CD4-positive, alpha-beta memory T cell (primary cell): ENCODE results near the gene AGBL4. TPM values are rescaled to one million over a fixed set of nuclear protein-coding genes. Genes with fewer than 3 reads are reported as not detected.

Experiments used
- CTCF ChIA-PET: fragments of 350-600 bp; sonication (Branson Sonifier 250); formaldehyde crosslinking; loops from one replicate; lab custom pipeline; 2021; ENCODE audit warnings: inconsistent platforms; ENCODE audit not compliant: partially characterized antibody; lab: Charles Lee
- POLR2A ChIA-PET: fragments of 350-600 bp; sonication (Branson Sonifier 250); formaldehyde crosslinking; loops from one replicate; lab custom pipeline; 2021; ENCODE audit not compliant: partially characterized antibody; lab: Charles Lee
- DNase-seq, 5 donors: peaks; one replicate each; pipeline versions ENCODE4 v3.0.0 to v3.0.0-alpha.2; 2020 to 2022; ENCODE audit warnings: mixed read lengths in 1 of 5
- H3K27ac ChIP-seq: one replicate; pipeline ENCODE4 v1.7.0; 2013; ENCODE audit warnings: low read depth, low read length
- H3K27me3 ChIP-seq: 2 replicates; pipeline ENCODE4 v1.7.0; 2013; ENCODE audit warnings: mild to moderate bottlenecking, low read length, moderate library complexity; ENCODE audit not compliant: insufficient read depth
- H3K36me3 ChIP-seq: 2 replicates; pipeline ENCODE4 v1.7.0; 2013; ENCODE audit warnings: mild to moderate bottlenecking, low read length, moderate library complexity; ENCODE audit not compliant: insufficient read depth
- H3K4me1 ChIP-seq: 2 replicates; pipeline ENCODE4 v1.7.0; 2013; ENCODE audit warnings: mild to moderate bottlenecking, low read length, moderate library complexity; ENCODE audit not compliant: insufficient read depth
- H3K4me3 ChIP-seq, 2 donors: one replicate each; pipeline ENCODE4 v1.7.0; 2013; ENCODE audit warnings: low read length in 2 of 2, mild to moderate bottlenecking in 1 of 2
- H3K9me3 ChIP-seq, 2 donors: one replicate each; pipeline ENCODE4 v1.7.0; 2013; ENCODE audit warnings: low read length in 2 of 2, control low read depth in 1 of 2; ENCODE audit not compliant: control insufficient read depth in 1 of 2
- H3K27ac Mint-ChIP-seq, 7 donors: one replicate each; pipeline ENCODE4 v1.8.0; 2020 to 2021; ENCODE audit warnings: mixed read lengths in 7 of 7, mild to moderate bottlenecking in 6 of 7, inconsistent platforms in 3 of 7, moderate library complexity in 3 of 7
- H3K27me3 Mint-ChIP-seq, 2 donors: one replicate each; pipeline ENCODE4 v1.8.0; 2020 to 2021; ENCODE audit warnings: mixed read lengths in 2 of 2
- H3K36me3 Mint-ChIP-seq, 2 donors: one replicate each; pipeline ENCODE4 v1.8.0; 2020 to 2021; ENCODE audit warnings: mixed read lengths in 2 of 2, inconsistent platforms in 1 of 2, mild to moderate bottlenecking in 1 of 2
- H3K4me1 Mint-ChIP-seq, 4 donors: one replicate each; pipeline ENCODE4 v1.8.0; 2020 to 2021; ENCODE audit warnings: mixed read lengths in 4 of 4, mild to moderate bottlenecking in 1 of 4
- H3K4me3 Mint-ChIP-seq, 8 donors: one replicate each; pipeline ENCODE4 v1.8.0; 2020 to 2021; ENCODE audit warnings: mixed read lengths in 8 of 8, mild to moderate bottlenecking in 7 of 8, moderate library complexity in 6 of 8, inconsistent platforms in 3 of 8
- H3K9me3 Mint-ChIP-seq, 8 donors: one replicate each; pipeline ENCODE4 v1.8.0; 2020 to 2021; ENCODE audit warnings: mixed read lengths in 8 of 8, mild to moderate bottlenecking in 5 of 8, inconsistent platforms in 3 of 8, moderate library complexity in 1 of 8
- intact Hi-C: fragments of 100-400 bp; cut with micrococcal nuclease; formaldehyde crosslinking; loops from one replicate; pipeline ENCODE4 v1.15.1; 2023
- polyA plus RNA-seq, 2 donors: library from polyadenylated mRNA; unstranded; fragments of 300-500 nt; fragmentation: Illumina TruSeq; gene quantifications; one replicate each; pipeline ENCODE4 v1.2.3, GENCODE V29; 2021
- total RNA-seq, 2 experiments: library from RNA; stranded (reverse); gene quantifications; one replicate each; pipeline ENCODE4 v1.2.3, GENCODE V29; 2021

The AGBL4 gene
- total and polyA plus RNA-seq, 4 experiments from 2014 or later, result not detected

DNA sequence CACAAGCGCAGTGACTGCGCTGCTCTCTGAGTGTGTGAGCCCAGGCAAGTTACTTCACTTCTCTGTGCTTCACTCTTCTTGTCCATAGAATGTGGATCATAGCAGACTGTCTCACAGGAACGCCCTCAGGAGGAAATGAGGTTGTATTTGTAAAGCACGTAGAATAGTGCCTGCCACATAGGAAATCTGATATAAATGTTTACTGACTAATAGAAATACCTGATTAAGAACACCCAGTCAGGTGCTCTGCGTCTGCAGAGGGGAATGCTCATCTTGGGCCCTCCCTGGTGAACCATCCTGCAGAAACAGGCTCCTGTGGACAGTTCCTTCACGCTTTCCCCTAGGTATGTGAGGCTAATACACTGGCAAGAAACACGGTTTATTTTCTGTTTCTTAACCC lies 1347.4 kb downstream of the AGBL4 start:
- no peak overlapping the region for H3K4me3 Mint-ChIP-seq
- no peak for DNase-seq
- intact Hi-C loops, result no loop called here
- Histone ChIP-seq H3K27ac (no peak overlapping the region), H3K4me3 (no peak overlapping the region), H3K4me1 (no peaks in the 10 kb centered on the region), H3K36me3 (no peaks in the 10 kb centered on the region), H3K27me3 (no peaks in the 10 kb centered on the region), H3K9me3 (no peaks in the 10 kb centered on the region)
- ChIA-PET CTCF (interaction anchor here (1.7 kb wide), 2 partner anchors 9 to 1666 kb away, joined by 3 to 4 read pairs; no protein-coding TSS in a partner anchor), POLR2A (no interaction called here)
- H3K4me1 Mint-ChIP-seq, result peaks cover 0 to 2% (median 0%) of the 10 kb centered on the region in 4 donors
- H3K36me3 Mint-ChIP-seq, result no peaks in the 10 kb centered on the region
- no peaks in the 10 kb centered on the region for H3K9me3 Mint-ChIP-seq
- H3K27ac Mint-ChIP-seq, result no peak overlapping the region
- peaks cover 2 to 27% of the 10 kb centered on the region in 2 donors for H3K27me3 Mint-ChIP-seq

DNA sequence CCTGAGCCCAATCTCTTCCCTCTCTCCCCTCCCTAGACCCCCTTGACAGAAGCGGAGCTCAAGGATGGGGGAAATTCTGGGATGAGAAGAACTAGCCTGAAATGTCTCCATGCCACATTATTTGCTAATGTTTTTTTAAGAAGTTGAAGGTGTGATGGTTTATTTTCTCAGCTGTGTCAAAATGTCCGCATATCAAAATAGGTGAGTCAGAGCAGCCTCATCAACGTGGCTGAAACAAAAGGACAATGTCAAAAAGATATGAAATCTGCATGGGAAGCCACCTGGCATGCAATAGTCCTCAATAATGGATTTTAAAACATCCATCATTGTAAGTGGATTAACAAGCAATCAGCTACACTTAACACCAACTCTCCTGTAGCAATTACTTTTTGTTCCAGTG lies 1348.5 kb downstream of the AGBL4 start:
- Histone ChIP-seq H3K9me3 (no peaks in the 10 kb centered on the region), H3K4me3 (no peak overlapping the region), H3K36me3 (no peaks in the 10 kb centered on the region), H3K4me1 (no peaks in the 10 kb centered on the region), H3K27ac (no peak overlapping the region), H3K27me3 (no peaks in the 10 kb centered on the region)
- Mint-ChIP-seq H3K27ac (no peak overlapping the region), H3K4me3 (no peak overlapping the region), H3K36me3 (no peaks in the 10 kb centered on the region), H3K27me3 (peaks cover 2 to 27% of the 10 kb centered on the region in 2 donors), H3K9me3 (no peaks in the 10 kb centered on the region), H3K4me1 (peaks cover 0 to 2% (median 0%) of the 10 kb centered on the region in 4 donors)
- DNase-seq, result no peak
- intact Hi-C loops, result no loop called here
- ChIA-PET POLR2A (no interaction called here), CTCF (no interaction called here)

DNA sequence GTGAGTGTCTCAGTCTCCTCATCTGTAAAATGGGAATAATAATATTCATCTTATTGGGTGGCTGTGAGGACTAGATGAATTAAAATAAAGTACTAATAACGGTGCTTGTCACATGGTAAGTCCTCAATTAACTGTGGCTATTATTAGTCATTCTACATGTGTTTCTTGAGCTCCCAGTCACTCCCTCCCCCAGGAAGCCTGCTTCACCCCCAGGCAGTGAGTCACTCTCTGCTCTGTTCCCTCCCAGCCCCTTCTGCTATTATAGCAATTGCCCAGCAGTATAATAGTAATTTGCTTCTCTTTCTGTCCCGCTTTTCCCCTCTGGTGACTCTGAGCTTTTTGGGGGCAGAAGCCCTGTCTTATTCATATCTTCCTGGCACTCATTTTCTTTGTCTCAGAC lies 1349.1 kb downstream of the AGBL4 start:
- ChIA-PET POLR2A (no interaction called here), CTCF (interaction anchor here (1.0 kb wide), 1 partner anchor 20 kb away, joined by 4 read pairs; no protein-coding TSS in a partner anchor)
- Mint-ChIP-seq H3K36me3 (no peaks in the 10 kb centered on the region), H3K9me3 (no peaks in the 10 kb centered on the region), H3K27ac (no peak overlapping the region), H3K4me1 (peaks cover 0 to 2% (median 0%) of the 10 kb centered on the region in 4 donors), H3K27me3 (peaks cover 4 to 27% of the 10 kb centered on the region in 2 donors), H3K4me3 (no peak overlapping the region)
- no peak for DNase-seq
- H3K27me3 ChIP-seq, result no peaks in the 10 kb centered on the region
- H3K9me3 ChIP-seq, result no peaks in the 10 kb centered on the region
- no peak overlapping the region for H3K27ac ChIP-seq
- intact Hi-C loops, result no loop called here
- no peak overlapping the region for H3K4me3 ChIP-seq
- no peaks in the 10 kb centered on the region for H3K4me1 ChIP-seq
- H3K36me3 ChIP-seq, result no peaks in the 10 kb centered on the region

DNA sequence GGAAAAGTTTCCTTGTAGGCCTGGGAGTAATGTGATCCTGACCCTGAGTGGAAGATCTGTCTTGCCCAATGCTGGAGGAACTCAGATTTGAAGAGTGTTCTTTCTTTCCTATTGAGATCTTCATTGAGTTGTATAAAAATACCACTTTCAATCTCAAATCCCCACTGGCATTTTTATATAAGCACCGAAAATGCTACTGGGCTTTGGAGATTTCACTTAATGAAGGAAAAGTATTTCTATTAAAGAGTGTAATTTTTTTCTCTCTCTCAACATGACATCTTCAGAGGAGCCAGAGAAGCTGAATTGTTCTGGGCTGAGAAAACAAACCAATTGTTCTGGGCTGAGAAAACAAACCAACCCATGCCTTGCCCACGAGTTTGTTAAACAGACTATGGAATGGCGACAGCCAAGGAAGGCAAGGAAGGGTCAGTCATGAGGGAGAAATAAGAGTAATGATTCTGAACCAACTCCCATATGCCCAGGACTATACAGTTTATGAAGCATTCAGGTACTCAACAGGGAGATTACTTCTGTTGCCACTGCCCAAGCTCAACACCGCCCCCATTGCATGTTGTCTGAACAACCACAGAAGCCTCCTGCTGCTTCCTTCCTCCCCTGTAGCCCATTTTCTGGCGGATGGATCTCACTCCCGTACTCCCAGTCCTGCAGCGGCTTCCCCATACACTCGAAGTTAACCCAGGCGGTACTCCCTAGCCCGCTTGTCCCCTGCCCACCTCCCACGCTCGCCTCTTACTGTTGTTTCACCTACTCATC lies 1350.2 kb downstream of the AGBL4 start:
- Mint-ChIP-seq H3K27me3 (peaks cover 8 to 29% of the 10 kb centered on the region in 2 donors), H3K4me1 (peaks cover 0 to 2% (median 0%) of the 10 kb centered on the region in 4 donors), H3K9me3 (peaks cover 0 to under 1% (median 0%) of the 10 kb centered on the region in 8 donors), H3K27ac (peak overlapping the region in 1 of 7 donors; percentile 37), H3K36me3 (no peaks in the 10 kb centered on the region), H3K4me3 (no peak overlapping the region)
- no peak for DNase-seq
- H3K9me3 ChIP-seq, result no peaks in the 10 kb centered on the region
- H3K36me3 ChIP-seq, result no peaks in the 10 kb centered on the region
- H3K4me1 ChIP-seq, result no peaks in the 10 kb centered on the region
- intact Hi-C loops, result no loop called here
- no peak overlapping the region for H3K27ac ChIP-seq
- ChIA-PET CTCF (interaction anchor here (1.0 to 1.3 kb wide), 2 partner anchors 19 to 1659 kb away, joined by 3 to 4 read pairs; no protein-coding TSS in a partner anchor), POLR2A (no interaction called here)
- H3K27me3 ChIP-seq, result no peaks in the 10 kb centered on the region
- no peak overlapping the region for H3K4me3 ChIP-seq

DNA sequence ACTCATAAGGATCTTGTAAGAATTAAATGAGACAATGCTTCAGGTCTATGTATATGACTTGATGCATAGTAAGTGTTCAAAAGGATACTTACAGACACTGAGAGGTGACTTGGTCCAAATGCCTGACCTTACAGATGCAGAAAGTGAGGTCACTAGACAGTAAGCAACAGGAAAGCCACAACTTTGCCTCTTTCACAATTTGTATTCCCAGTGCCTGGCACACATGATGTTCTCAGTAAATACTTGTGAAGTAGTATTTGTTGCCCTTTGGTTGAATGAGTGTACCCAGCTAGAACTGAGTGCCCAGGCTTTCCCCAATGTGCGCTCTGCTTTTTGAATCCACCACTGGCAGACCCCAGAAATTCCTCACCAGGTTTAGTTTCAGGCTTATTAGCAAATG lies 1352.2 kb downstream of the AGBL4 start:
- CTCF ChIA-PET, result no interaction called here
- Mint-ChIP-seq H3K4me1 (no peaks in the 10 kb centered on the region), H3K9me3 (peaks cover 0 to 3% (median 0%) of the 10 kb centered on the region in 8 donors), H3K4me3 (no peak overlapping the region), H3K36me3 (no peaks in the 10 kb centered on the region), H3K27ac (no peak overlapping the region), H3K27me3 (peaks cover 7 to 29% of the 10 kb centered on the region in 2 donors)
- Histone ChIP-seq H3K4me3 (no peak overlapping the region), H3K9me3 (no peaks in the 10 kb centered on the region), H3K36me3 (no peaks in the 10 kb centered on the region), H3K4me1 (no peaks in the 10 kb centered on the region), H3K27me3 (no peaks in the 10 kb centered on the region), H3K27ac (no peak overlapping the region)
- POLR2A ChIA-PET, result no interaction called here
- intact Hi-C loops, result no loop called here
- no peak for DNase-seq

DNA sequence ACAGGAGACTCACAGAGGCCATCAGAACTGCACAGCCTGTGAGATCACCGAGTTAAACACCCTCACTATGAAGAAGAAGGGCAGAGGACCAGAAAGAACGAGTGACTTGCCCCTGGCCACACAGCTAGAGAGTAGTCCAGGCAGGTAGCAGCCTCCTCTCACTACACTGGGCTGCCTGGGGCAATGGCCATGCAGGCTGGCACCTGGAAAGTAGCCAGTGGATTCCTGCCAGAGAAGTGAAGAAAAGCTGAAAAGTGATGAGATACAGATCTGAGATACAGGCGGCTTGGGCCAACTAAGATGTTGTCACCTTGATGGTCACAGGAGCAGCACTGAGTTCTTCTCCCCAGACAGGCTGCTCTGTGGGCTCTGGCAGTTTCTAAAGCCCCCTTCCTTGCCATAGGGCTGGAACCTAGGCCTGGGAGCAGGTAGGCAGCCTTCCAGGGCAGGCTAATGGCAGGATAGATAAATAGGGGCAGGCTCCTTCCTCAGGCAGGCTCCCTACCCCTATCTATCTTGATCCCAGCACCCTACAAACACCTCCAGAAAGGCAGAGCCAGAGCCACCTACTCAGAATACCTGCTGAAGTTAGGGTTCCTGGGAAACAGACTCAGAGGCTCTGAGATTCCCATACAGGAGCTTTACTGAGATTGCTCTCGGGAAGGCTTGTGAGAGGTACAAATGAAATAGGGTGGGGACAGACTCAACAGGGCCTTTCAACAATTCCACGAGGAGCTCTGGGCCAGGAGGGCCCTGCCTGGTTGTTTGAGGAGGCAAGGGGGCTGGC lies 1353.3 kb downstream of the AGBL4 start:
- POLR2A ChIA-PET, result no interaction called here
- peaks cover 0 to 3% (median 0%) of the 10 kb centered on the region in 8 donors for H3K9me3 Mint-ChIP-seq
- peaks cover 7 to 25% of the 10 kb centered on the region in 2 donors for H3K27me3 Mint-ChIP-seq
- H3K4me3 ChIP-seq, result no peak overlapping the region
- H3K27ac ChIP-seq, result no peak overlapping the region
- CTCF ChIA-PET, result no interaction called here
- no peaks in the 10 kb centered on the region for H3K9me3 ChIP-seq
- no peak for DNase-seq
- no peak overlapping the region for H3K27ac Mint-ChIP-seq
- no peaks in the 10 kb centered on the region for H3K4me1 ChIP-seq
- H3K4me1 Mint-ChIP-seq, result no peaks in the 10 kb centered on the region
- H3K36me3 ChIP-seq, result no peaks in the 10 kb centered on the region
- H3K36me3 Mint-ChIP-seq, result no peaks in the 10 kb centered on the region
- no peaks in the 10 kb centered on the region for H3K27me3 ChIP-seq
- intact Hi-C loops, result no loop called here
- no peak overlapping the region for H3K4me3 Mint-ChIP-seq

DNA sequence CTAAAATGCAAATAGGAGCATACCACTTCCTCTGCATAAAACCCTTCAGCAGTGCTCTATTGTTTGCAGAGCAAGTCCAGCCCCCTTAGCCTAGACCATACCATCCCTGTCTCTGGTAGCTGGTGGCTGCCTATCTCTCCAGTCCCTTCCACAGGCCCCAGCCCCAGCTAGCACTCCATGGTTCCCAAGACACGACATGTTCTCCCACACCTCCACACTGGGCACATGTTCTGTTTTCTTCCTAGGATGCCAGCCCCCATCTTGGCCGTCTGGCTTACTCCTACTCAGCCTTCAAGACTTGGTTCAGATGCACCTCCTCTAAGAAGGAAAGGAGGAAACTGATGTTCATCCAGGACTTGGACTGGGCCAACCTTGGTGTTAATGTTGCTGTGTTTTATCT lies 1355.4 kb downstream of the AGBL4 start:
- ChIA-PET CTCF (interaction anchor here (0.6 to 1.3 kb wide), 2 partner anchors 9 to 20 kb away, joined by 3 to 8 read pairs; no protein-coding TSS in a partner anchor), POLR2A (no interaction called here)
- H3K4me3 ChIP-seq, result no peak overlapping the region
- Mint-ChIP-seq H3K27ac (no peak overlapping the region), H3K4me3 (no peak overlapping the region), H3K27me3 (peaks cover 7 to 10% of the 10 kb centered on the region in 2 donors), H3K9me3 (peaks cover 0 to 3% (median 0%) of the 10 kb centered on the region in 8 donors), H3K36me3 (no peaks in the 10 kb centered on the region), H3K4me1 (no peaks in the 10 kb centered on the region)
- H3K27me3 ChIP-seq, result peaks cover 4% of the 10 kb centered on the region
- H3K4me1 ChIP-seq, result no peaks in the 10 kb centered on the region
- H3K9me3 ChIP-seq, result no peaks in the 10 kb centered on the region
- intact Hi-C loops, result no loop called here
- no peak for DNase-seq
- no peaks in the 10 kb centered on the region for H3K36me3 ChIP-seq
- no peak overlapping the region for H3K27ac ChIP-seq
